ENCODE measurements around the gene TMEM271.

DNA sequence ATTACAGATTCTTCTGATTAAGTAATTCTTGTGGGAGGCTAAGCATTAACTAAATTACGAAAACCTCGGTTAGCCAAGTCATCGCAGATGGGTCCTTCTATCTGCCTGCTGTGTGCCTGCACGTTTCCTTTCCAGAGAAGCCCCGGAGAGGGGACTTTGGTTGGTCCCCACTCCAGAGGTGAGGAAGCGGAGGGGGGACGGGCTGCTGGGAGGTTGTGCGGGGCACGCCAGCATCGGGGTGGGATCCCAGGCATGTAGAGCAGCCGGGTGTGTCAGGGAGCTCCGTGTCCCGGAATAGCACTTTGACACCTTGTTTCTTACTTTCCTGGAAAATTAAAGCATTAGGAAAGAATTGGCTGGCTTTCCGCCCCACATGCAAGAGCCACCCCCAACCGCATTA, 50.4 kb downstream of the TMEM271 start:
- TF ChIP-seq, protein P1, sequence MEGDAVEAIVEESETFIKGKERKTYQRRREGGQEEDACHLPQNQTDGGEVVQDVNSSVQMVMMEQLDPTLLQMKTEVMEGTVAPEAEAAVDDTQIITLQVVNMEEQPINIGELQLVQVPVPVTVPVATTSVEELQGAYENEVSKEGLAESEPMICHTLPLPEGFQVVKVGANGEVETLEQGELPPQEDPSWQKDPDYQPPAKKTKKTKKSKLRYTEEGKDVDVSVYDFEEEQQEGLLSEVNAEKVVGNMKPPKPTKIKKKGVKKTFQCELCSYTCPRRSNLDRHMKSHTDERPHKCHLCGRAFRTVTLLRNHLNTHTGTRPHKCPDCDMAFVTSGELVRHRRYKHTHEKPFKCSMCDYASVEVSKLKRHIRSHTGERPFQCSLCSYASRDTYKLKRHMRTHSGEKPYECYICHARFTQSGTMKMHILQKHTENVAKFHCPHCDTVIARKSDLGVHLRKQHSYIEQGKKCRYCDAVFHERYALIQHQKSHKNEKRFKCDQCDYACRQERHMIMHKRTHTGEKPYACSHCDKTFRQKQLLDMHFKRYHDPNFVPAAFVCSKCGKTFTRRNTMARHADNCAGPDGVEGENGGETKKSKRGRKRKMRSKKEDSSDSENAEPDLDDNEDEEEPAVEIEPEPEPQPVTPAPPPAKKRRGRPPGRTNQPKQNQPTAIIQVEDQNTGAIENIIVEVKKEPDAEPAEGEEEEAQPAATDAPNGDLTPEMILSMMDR (IDR thresholded peaks at IDR 0.05), result no peak
- no peak for TF ChIP-seq POLR2A (IDR thresholded peaks at IDR 0.05)
